T-helper 1 cell (primary cell): ENCODE measurements around the gene MB21D2.

Experiments
- DNase-seq, 5 donors: peaks; one replicate each; pipeline ENCODE4 v3.0.0-alpha.2; 2012 to 2020

MB21D2 gene

DNA sequence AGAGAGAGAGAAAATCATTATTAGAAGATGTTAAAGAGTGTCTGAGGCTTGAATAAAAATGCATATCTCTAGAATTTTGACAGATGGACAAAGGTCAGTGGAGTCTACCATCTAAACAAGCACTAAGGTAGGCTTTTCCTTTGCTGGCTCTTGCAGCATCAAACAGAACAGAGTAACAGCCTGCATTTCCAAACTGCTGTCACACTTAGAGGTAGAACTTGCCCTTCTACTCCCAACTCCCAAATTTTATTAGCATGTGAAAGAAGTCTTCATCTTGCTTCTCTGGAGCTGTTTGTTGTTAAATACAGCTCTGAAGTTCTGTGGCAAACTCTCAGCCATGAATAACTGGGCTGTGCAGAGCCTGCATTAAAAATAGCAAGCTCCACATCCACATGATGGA lies 4.1 kb upstream of the MB21D2 start:
- DNase-seq, result no peak

DNA sequence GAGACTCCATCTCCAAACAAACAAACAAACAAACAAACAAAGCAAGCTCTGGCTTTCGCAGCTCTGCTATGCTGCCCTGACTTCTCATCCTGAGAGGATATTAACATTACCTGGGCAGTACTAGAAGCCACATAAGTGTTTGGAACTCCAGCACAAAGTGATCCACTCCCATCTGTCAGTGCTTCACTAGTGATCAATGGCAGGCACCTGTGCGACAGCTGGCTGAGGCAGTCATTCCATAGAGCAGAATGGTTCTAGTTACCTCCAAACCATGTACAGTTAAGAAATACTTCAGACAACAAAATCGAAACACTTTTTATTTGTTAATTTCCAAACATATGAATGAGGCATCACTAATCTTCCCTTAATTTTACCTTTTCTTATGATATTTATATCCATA lies 2.8 kb upstream of the MB21D2 start:
- DNase-seq, result no peak

DNA sequence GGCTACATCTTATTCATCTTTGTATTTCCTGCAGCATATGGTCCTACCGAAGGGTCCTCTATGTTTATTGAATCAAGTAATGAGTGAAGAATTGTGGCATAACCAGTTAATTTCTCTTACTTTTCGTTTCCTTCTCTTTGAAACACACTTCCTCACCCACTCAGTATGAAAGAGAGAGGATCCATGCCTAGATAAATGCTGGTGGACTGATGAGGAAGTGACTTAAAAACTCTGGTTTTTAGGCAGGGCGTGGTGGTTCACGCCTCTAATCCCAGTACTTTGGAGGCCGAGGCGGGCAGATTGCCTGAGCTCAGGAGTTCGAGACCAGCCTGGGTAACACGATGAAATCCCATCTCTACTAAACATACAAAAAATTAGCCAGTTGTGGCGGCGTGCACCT lies 2.2 kb upstream of the MB21D2 start:
- no peak for DNase-seq

DNA sequence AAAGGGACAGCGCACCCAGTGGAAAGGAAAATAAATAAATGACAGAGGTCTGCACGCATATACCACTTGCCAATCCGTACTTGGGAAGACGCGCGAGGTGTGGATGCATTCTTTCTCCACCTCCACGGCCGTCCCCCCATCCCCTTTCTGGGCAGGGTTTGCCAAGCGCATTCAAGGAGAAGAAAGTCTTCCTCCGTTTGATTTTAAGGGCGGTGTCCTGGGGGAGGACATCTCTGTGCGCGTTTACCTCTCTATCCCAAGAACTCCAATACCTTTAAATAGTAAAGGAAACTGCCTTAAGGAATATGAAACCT lies 576 bp upstream of the MB21D2 start:
- DNase-seq, result no peak

DNA sequence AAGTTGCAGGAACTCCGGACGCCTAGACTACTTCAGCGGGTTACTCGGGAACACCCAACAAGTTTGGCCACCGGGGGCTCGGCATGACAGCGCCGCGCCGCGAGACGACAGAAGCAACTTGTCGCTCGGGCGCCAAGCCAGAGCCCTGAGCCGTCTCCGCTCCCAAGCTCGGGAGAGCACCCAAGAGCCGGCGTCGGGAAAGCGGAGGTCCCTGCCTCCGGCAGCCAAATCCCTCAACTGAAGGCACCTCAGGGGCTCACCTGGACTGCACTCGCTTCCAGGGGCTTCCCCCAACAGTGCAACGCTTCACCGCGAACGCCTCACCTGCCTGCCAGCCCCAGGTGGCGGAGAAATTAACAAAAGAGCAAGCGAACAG lies 640 bp downstream of the MB21D2 start:
- peak in 4 of 5 donors; percentile 16 to 63 (median 21) for DNase-seq

DNA sequence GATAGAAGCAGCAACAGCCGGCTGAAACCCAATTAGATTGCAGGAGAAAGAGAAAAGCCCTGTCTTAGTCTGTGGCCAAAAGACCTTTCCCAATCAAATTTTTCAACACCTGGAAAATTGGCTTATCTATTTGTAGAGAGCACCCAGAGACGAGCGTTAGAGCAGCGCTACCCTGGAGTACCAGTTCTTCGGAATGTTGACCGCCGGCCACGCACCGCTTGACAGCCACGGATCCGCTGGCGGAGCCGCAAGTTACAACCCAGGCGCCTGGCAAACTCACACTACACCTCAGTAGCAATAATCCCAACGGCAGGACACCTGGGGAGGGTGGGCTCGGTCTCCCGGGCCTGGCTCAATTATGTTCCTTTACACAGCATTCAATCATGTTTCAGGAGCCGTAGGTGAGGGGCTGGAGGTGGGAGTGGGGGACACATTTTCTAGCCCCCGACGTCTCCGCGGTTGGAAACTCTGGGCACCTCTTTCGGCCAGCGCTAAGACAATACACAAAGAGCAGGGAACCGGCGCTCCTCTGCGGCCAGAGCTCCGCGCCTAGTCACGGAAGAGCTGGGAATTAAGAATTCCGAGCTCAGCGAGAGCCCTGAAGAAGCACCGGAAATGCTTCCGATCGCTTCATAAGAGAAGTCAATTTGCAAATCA lies 1.2 kb downstream of the MB21D2 start:
- no peak for DNase-seq

DNA sequence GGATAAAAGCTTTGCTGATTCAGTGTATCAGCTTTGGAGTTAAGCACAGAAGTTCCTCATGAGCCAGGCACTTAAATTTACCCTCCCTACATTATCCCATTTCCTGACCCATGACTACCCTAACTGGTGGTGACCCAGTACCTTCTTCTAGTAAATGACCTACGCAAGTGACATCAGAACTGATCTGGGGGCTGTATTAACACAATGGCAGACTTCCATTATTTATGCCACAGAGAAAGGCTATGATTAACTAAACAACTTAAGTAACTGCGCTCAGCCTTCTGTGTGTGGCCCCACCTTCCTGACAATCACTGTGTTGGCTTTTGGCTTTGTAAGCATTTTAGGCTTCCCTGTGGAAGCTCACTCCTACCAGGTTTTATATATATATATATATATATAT lies 1.9 kb downstream of the MB21D2 start:
- no peak for DNase-seq

DNA sequence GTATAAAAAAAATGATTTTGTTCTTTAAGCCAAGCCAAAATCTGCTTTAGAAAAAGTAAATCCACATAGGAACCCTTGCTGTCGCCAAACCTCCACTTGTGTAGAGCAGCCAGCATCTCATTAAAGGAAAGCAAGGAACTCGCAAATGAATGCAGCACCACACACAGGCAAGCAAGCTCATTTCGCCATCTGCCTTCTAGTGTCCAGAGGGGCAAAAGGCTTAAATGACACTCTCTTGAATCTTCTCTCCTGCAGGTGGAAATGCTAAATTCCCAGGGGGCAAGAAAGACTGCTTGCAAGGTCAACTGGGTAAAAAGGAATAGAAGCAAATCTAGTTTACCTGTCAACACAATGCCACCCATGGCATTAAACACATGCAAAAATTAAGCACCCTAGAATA lies 2.4 kb downstream of the MB21D2 start:
- peak in 1 of 5 donors; percentile 60 for DNase-seq

DNA sequence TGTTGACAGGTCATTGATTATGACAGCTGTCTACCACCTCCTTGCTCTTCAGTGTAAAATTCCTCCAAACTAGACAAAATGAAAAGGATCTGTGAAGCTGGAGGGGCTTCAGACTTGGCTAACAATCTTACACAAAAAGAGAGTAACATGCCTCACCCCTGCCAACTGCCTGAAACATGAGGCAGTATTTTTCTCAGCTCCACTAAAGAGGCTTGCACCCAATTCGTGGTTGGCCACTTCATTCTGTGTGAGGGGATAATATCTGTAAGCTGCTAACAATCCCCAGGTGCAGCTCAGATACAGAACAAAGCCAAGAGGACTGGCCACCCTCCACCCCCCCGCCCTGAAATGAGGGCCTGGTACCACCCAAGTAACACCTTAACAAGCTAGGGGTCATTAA lies 2.8 kb downstream of the MB21D2 start:
- no peak for DNase-seq

DNA sequence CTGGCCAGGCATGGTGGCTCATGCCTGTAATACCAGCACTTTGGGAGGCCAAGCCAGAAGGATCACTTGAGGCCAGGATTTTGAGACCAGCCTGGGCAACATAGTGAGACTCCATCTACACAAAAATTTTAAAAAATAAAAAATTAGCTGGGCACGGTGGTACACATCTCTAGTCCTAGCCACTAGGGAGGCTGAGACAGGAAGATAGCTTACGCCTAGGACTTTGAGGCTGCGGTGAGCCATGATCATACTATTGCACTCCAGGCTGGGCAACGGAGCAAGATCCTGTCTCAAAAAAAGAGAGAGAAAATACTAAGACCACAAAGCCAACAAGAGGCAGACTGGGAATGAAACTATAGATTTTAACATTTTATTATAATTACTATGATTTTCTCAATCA lies 4.1 kb downstream of the MB21D2 start:
- DNase-seq, result no peak

DNA sequence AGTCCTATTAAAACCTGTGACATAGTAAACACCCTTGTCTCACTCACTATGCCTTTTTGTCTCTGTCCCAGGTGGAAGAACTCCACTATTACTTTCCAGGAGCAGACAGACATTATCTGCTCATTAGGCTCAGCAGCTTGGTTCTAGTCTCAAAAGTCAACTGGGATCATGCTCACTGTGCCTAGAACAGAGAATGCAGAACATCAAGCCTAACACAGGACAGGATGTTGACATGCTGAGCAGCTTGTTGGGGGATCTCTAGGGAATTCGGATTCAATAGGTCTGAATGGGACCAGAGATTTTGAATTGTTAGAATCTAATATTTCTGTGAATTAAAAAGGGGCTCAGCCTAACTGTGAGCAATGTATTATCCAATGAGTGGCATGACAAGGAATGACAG lies 6.4 kb downstream of the MB21D2 start:
- DNase-seq, result no peak

DNA sequence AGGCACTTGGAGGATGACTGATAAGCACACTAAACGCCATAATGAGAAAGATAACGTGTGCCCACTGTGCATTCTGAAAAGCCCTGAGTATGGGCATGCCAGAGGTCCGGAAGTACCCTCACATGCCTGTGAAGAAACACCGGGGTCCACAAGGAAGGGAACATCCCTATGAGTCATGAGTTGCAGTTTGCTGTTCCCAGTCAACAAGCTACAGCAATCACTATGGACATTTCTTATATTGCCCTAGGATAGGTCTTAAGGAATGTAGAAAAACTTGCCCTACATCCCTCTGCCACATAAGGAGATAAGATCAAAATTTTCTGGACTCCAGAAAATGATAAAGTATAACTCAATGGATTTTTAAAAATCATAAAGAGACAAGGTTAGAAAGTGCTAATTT lies 9.9 kb downstream of the MB21D2 start:
- no peak for DNase-seq

DNA sequence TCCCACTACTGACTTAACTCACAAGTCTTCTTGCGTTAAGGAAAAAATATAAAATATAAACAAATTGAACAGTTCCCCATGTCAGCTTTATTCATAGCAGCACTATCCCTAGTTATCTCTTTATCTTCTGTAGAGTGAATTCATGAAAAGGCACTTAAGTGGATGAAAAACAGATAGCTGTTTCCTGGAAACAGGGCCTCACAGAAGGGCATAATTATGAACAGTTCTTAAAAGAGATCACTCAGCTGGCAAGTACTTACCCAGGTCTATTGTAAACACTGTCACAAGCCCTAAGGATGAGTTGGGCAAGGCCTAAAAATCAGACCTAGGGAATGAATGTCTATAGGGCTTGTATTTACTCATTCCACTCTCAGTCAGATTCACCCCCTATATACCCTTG lies 10.7 kb downstream of the MB21D2 start:
- DNase-seq, result peak in 1 of 5 donors; percentile 75

DNA sequence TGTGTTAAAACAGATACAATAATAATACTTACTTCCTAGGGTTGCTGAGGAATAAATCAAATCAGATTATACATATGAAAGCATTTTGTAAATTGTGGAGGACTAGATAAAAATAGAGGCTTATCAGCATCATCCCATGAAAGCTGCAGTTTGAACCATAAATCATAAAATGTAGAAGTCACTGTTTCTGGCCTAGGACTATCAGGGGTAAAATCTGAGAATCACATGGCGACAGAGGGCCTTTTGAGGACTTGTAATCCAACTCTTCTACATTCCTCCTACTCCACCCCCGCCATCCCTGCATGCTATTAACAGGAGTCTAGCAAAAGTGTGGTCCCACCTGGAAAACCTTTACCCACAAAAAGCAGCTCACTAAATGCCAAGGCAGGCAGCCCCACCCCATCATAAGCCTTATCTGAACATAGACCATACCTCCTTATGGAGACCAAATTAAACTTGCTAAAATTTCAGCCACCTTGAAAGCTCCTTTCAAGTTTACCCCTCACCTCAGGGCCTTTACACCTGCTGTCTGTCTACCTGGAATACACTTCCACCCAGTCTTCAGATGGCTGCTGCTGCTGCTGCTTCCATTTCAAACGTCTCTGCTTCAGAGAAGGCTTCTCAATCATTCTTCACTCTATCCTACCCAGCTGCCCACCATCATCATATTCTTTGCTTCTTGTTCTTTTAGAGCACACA lies 11.5 kb downstream of the MB21D2 start:
- DNase-seq, result no peak

DNA sequence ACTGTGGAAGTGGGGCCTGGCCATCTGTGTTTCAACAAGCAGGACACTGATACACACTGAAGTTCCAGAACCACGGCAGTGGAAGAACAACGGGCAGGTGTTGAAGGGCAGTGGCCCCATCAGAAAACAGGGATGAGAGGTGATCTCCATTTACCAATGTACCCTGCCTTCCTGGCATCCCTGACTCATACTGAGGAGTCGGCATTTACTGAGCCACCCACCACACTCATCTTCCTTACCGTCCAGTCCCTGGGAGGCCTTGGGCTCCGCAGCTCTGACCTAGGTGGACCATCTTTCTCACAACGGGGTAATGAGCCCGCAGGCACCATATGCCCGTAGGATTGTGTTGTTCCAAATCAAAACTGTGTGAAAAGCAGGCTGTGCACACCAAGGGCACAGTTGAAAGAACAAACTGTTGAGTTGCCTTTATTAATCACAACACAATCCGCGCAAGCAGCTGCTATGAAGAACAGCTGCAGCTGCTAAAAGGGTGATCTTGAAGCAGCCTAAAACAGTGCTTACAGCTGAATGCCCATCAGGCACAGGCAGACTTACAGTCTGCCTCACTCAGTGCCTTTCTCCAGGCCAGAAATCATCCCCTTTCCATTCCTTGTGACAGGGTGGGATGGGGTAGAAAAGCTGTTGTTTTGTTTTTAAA lies 12.9 kb downstream of the MB21D2 start:
- DNase-seq, result no peak

DNA sequence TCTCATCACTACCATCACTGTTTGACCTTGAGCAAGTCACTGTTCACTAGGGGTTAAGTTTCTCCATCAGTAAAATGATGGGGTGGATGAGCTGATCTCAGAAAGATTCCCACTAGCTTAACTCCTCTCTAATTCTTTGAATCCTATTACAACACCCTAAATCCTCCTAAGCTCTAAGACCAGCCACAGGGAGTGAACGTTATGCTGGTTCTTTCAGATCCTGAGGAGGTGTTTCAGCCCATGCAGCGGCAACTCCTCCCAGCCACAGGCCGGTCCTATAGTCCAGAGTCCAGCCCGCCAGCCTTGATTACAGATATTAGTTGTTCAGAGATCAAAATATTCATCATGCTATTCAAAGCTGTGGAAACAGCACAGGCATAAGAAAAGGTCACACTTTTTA lies 15.1 kb downstream of the MB21D2 start:
- DNase-seq, result no peak

DNA sequence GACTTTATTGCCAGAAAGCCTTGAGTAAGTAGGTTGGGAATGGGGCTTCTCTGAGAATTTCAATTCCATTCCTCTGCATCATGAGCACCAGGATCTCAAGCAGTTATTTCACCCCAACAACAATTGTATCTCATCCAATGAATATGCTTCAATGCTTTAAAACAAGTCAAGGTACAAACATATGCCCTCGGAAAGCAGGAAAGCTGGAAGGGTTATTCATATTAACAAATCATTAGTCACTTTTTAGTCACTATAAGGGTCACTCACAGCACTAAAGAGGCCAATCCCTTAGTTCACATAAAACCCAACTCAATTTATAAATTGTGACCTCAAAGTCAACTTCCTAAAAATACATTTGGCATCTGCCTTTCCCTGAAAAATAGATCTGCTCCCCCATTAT lies 16.2 kb downstream of the MB21D2 start:
- no peak for DNase-seq

DNA sequence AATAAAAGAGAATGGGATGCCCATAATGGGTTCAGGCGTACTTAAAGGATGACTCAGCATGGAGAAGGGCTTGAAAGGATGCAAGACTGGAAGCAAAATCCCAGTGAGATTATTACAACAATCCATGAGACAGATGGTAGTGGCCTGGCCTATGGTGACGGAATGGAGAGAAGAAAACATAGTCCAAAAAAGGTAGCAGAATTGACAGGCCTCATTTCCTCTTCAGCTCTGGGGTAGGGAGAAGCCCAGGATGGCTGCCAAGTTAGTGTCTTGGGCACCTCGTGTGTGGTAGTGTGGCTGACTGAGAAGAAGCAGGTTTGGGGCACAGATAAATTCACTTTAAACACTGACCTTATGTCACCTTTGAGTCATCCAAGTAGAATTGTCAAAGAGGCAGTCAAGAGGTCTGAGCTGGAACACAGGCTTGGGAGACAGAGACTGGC lies 18.1 kb downstream of the MB21D2 start:
- peak in 1 of 5 donors; percentile 59 for DNase-seq

DNA sequence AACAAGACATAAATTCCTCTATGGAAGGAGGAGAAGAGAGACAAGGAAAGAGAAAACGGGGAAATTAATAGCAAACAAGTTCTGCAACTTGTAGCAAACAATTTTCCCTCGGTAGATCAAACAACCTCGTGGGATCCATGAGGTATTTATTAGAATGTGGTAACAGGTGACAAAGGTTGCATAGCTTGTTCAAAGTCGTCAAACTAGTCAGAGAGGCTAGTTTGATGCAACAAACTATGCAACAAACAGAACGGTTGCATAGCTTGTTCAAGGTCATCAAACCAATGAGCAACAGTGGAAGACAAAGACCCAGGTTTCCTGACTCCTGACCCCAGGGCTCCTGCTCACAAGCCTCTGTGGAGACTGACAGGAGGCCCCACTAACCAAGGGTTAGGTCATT lies 20.7 kb downstream of the MB21D2 start:
- DNase-seq, result no peak

DNA sequence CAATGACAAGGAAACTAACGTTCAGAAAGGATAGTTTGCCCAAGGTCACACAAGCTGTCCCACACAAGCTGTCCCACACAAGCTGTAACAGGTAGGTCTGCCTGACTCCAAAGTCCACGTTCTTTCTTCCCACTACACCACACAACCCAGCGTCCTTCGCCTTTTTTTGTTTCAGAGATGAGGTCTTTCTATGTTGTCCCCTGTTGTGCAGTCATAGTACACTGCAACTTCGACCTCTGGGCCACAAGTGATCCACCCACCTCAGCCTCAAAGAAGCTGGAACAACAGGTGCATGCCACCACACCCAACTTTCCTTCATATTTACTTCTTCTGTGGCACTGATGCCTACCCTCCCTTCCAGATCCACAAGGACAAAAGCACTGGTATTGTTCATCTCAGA lies 21.4 kb downstream of the MB21D2 start:
- DNase-seq, result no peak

DNA sequence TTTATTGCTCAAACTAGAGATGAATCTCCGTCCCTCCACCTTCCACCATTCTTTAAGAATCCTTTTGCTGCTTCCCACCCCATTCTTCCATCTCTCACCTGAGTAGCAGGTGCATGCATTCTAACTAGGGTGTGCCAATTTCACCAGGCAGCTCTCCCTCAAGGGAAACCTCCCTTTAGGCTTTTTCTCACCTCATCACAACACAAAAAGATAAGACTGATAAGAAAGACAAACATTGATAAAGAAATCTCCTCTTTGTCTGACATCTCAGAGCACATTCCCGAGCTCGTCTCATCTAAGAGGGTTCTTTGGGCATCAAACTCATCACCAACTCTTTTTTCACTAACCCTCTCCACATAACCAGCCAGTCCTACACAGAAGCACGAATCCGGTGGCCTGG lies 23.0 kb downstream of the MB21D2 start:
- DNase-seq, result no peak

DNA sequence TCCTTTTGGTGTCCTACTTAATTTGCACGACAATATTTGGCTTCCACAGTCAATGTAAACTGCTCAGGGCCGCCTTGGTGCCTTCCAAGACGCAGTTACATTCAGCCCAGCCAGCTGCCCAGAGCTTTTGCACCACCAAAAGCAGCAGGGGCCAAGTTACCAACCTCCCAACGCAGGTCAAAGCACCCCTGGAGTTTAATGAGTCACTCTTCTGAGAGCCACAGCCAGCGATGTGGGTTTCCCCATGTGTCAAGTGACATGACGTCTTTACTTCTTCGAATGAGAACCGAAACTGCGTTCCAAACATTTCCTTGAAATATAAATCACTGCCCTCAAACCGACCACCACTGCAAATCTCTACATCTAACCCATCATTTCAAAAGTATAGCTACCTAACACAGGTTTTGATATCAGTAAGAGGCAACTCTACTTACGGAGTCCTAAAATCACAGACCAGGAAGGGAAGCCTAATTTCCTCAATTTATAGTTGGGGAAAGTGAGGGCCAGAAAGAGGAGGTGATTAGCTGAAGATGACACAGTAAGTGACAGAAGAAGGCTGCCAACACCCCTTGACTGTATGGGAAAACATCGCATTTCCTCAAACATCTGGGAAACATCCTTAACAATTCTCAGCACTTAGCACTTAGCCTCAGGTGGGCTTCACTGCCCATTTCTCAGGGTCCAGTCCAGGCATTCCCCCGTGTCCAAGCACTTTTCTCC lies 24.5 kb downstream of the MB21D2 start:
- peak; percentile 36 to 98 (median 55) for DNase-seq
